ENCODE results near the gene FIGN. TPM values are rescaled to one million over a fixed set of nuclear protein-coding genes. Genes with fewer than 3 reads are reported as not detected.

Gene FIGN
- total RNA-seq, 1 donor, result 3.5 TPM

- H3K4me3 ChIP-seq (ENCODE audit: low read depth, low read length), result no peak overlapping the region
- DNase-seq (ENCODE audit: low read depth), result no peak
- no peak for TF ChIP-seq CTCF (IDR thresholded peaks at IDR 0.05; ENCODE audit: insufficient read depth, low read depth, low read length)
Observed at GRCh38 chr2:163715199-163715598, 20.6 kb downstream of the FIGN start.

GRCh38 chr2:163713534-163714311, 22.1 kb downstream of the FIGN start:
- no peak for DNase-seq (ENCODE audit: low read depth)
- no peak for TF ChIP-seq CTCF (IDR thresholded peaks at IDR 0.05; ENCODE audit: insufficient read depth, low read depth, low read length)

GRCh38 chr2:163711699-163712098, 24.1 kb downstream of the FIGN start:
- TF ChIP-seq CTCF (IDR thresholded peaks at IDR 0.05; ENCODE audit: insufficient read depth, low read depth, low read length), result no peak
- no peak overlapping the region for H3K4me3 ChIP-seq (ENCODE audit: low read depth, low read length)
- DNase-seq (ENCODE audit: low read depth), result no peak

More at GRCh38 chr2:163713534-163714311, 22.1 kb downstream of the FIGN start:
- H3K4me3 ChIP-seq (ENCODE audit: low read depth, low read length), result no peak overlapping the region

- no peak overlapping the region for H3K4me3 ChIP-seq (ENCODE audit: low read depth, low read length)
- DNase-seq (ENCODE audit: low read depth), result no peak
- TF ChIP-seq CTCF (IDR thresholded peaks at IDR 0.05; ENCODE audit: insufficient read depth, low read depth, low read length), result no peak
Observed at GRCh38 chr2:163711258-163711657, 24.6 kb downstream of the FIGN start.

GRCh38 chr2:163709270-163709669, 26.5 kb downstream of the FIGN start:
- H3K4me3 ChIP-seq (ENCODE audit: low read depth, low read length), result no peak overlapping the region
- DNase-seq (ENCODE audit: low read depth), result no peak
- TF ChIP-seq CTCF (IDR thresholded peaks at IDR 0.05; ENCODE audit: insufficient read depth, low read depth, low read length), result no peak

GRCh38 chr2:163708265-163708664, 27.5 kb downstream of the FIGN start:
- no peak for DNase-seq (ENCODE audit: low read depth)
- TF ChIP-seq CTCF (IDR thresholded peaks at IDR 0.05; ENCODE audit: insufficient read depth, low read depth, low read length), result no peak
- no peak overlapping the region for H3K4me3 ChIP-seq (ENCODE audit: low read depth, low read length)

- DNase-seq (ENCODE audit: low read depth), result no peak
- no peak overlapping the region for H3K4me3 ChIP-seq (ENCODE audit: low read depth, low read length)
- no peak for TF ChIP-seq CTCF (IDR thresholded peaks at IDR 0.05; ENCODE audit: insufficient read depth, low read depth, low read length)
Observed at GRCh38 chr2:163703386-163703785, 32.4 kb downstream of the FIGN start.

All from fibroblast of villous mesenchyme (primary cell).